ENCODE measurements around the gene SNX1.

Gene SNX1, protein sequence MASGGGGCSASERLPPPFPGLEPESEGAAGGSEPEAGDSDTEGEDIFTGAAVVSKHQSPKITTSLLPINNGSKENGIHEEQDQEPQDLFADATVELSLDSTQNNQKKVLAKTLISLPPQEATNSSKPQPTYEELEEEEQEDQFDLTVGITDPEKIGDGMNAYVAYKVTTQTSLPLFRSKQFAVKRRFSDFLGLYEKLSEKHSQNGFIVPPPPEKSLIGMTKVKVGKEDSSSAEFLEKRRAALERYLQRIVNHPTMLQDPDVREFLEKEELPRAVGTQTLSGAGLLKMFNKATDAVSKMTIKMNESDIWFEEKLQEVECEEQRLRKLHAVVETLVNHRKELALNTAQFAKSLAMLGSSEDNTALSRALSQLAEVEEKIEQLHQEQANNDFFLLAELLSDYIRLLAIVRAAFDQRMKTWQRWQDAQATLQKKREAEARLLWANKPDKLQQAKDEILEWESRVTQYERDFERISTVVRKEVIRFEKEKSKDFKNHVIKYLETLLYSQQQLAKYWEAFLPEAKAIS

GRCh38 chr15:64095795-64096667 is at the start of gene SNX1:
SNX1 (plus strand) TSS chr15:64095982; CDS start chr15:64096014, 32 bp downstream.
- Histone ChIP-seq H3K27ac (peak within 1 kb of the TSS; percentile 78 to 90), H3K4me3 (peak within 1 kb of the TSS; percentile 82)
- peak; percentile 94 for DNase-seq (ENCODE audit: low spot score)
- TF ChIP-seq, protein P1, sequence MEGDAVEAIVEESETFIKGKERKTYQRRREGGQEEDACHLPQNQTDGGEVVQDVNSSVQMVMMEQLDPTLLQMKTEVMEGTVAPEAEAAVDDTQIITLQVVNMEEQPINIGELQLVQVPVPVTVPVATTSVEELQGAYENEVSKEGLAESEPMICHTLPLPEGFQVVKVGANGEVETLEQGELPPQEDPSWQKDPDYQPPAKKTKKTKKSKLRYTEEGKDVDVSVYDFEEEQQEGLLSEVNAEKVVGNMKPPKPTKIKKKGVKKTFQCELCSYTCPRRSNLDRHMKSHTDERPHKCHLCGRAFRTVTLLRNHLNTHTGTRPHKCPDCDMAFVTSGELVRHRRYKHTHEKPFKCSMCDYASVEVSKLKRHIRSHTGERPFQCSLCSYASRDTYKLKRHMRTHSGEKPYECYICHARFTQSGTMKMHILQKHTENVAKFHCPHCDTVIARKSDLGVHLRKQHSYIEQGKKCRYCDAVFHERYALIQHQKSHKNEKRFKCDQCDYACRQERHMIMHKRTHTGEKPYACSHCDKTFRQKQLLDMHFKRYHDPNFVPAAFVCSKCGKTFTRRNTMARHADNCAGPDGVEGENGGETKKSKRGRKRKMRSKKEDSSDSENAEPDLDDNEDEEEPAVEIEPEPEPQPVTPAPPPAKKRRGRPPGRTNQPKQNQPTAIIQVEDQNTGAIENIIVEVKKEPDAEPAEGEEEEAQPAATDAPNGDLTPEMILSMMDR (IDR thresholded peaks at IDR 0.05), result no peak

GRCh38 chr15:64046421-64047153 is 49.2 kb upstream of the SNX1 start, which contains the start of gene DAPK2:
DAPK2 (minus strand) TSS chr15:64046485; CDS start chr15:64040261, 6,224 bp downstream.
- Histone ChIP-seq H3K27ac (peak within 1 kb of the TSS in 1 of 2 donors; percentile 33), H3K4me3 (peak within 1 kb of the TSS; percentile 84)
- no peak for DNase-seq (ENCODE audit: low spot score)
- TF ChIP-seq, protein P1 (IDR thresholded peaks at IDR 0.05), result peak; percentile 56

GRCh38 chr15:64048781-64049460 is 46.9 kb upstream of the SNX1 start:
- TF ChIP-seq, protein P1 (IDR thresholded peaks at IDR 0.05), result no peak
- H3K27ac ChIP-seq, result no peak overlapping the region
- DNase-seq (ENCODE audit: low spot score), result no peak
- no peak overlapping the region for H3K4me3 ChIP-seq

GRCh38 chr15:64050281-64051092 is 45.3 kb upstream of the SNX1 start:
- H3K27ac ChIP-seq, result no peak overlapping the region
- DNase-seq (ENCODE audit: low spot score), result peak; percentile 62
- no peak overlapping the region for H3K4me3 ChIP-seq
- TF ChIP-seq, protein P1 (IDR thresholded peaks at IDR 0.05), result no peak

GRCh38 chr15:64051093-64051402 is 44.7 kb upstream of the SNX1 start:
- no peak overlapping the region for H3K27ac ChIP-seq
- TF ChIP-seq, protein P1 (IDR thresholded peaks at IDR 0.05), result no peak
- H3K4me3 ChIP-seq, result no peak overlapping the region
- DNase-seq (ENCODE audit: low spot score), result no peak

Measured in coronary artery (tissue), 2 donors.